GM13976 (cell line): ENCODE measurements around the gene HMGCS2.

Source experiments
- DNase-seq: peaks from one replicate; pipeline ENCODE4 v3.0.0; 2012; ENCODE audit warnings: low spot score
- CTCF ChIP-seq: IDR thresholded peaks from 2 replicates; pipeline ENCODE4 v1.5.1; 2012; ENCODE audit warnings: borderline replicate concordance, mild to moderate bottlenecking; ENCODE audit not compliant: insufficient read depth; ENCODE audit errors: extremely low read depth, missing control alignments, control extremely low read depth
- in situ Hi-C: fragments of 300-500 bp; cut with MboI; formaldehyde crosslinking; loops from one replicate; pipeline ENCODE4 v1.12.0; 2022; ENCODE audit warnings: low sequenced_read_pairs, mixed read lengths, inconsistent platforms; ENCODE audit not compliant: unreplicated experiment

The HMGCS2 gene

GRCh38 chr1:119766374-119766794, 2.3 kb downstream of the HMGCS2 start:
- DNase-seq: no peak
- in situ Hi-C loops: no loop called here
- TF ChIP-seq CTCF: no peak

GRCh38 chr1:119764220-119764619, 4.5 kb downstream of the HMGCS2 start:
- no peak for TF ChIP-seq CTCF
- in situ Hi-C loops: no loop called here

GRCh38 chr1:119762953-119763352, 5.8 kb downstream of the HMGCS2 start:
- TF ChIP-seq CTCF: no peak
- no peak for DNase-seq
- in situ Hi-C loops: no loop called here

More at GRCh38 chr1:119764220-119764619, 4.5 kb downstream of the HMGCS2 start:
- DNase-seq: no peak

GRCh38 chr1:119762409-119762808, 6.3 kb downstream of the HMGCS2 start:
- DNase-seq: no peak
- in situ Hi-C loops: no loop called here

GRCh38 chr1:119758584-119758983, 10.1 kb downstream of the HMGCS2 start:
- in situ Hi-C loops: no loop called here
- DNase-seq: no peak
- no peak for TF ChIP-seq CTCF

More at GRCh38 chr1:119762409-119762808, 6.3 kb downstream of the HMGCS2 start:
- TF ChIP-seq CTCF: no peak

- no peak for TF ChIP-seq CTCF
- in situ Hi-C loops: no loop called here
- DNase-seq: no peak
These were observed 16.1 kb downstream of the HMGCS2 start for GRCh38 chr1:119752592-119752991.

GRCh38 chr1:119748040-119748439, 20.7 kb downstream of the HMGCS2 start:
- DNase-seq: no peak
- TF ChIP-seq CTCF: no peak
- in situ Hi-C loops: no loop called here
